GM10847 (cell line): Measurements from ENCODE around the gene COP1.

Experiments
- POLR2A ChIP-seq: IDR thresholded peaks from 2 replicates; pipeline ENCODE4 v1.6.1; 2011; ENCODE audit not compliant: insufficient read length; ENCODE audit errors: extremely low read depth

COP1 gene

GRCh38 chr1:175904808-175905207, 302.3 kb downstream of the COP1 start:
- TF ChIP-seq POLR2A = no peak

- TF ChIP-seq POLR2A = no peak
These were observed 304.8 kb downstream of the COP1 start for GRCh38 chr1:175902281-175902680.

- no peak for TF ChIP-seq POLR2A
These were observed 305.8 kb downstream of the COP1 start for GRCh38 chr1:175901076-175901836.

GRCh38 chr1:175900171-175900570, 306.9 kb downstream of the COP1 start:
- TF ChIP-seq POLR2A = no peak

GRCh38 chr1:175895966-175896365, 311.1 kb downstream of the COP1 start:
- no peak for TF ChIP-seq POLR2A
